K562 (cell line): ENCODE measurements around the gene E2F2. TPM values are rescaled to one million over a fixed set of nuclear protein-coding genes. Genes with fewer than 3 reads are reported as not detected.

Experiments
- BRCA1 ChIP-seq, 2 experiments: fragments of 450-650 bp in 1 of 2; sonication (generic) in 1 of 2; formaldehyde crosslinking in 1 of 2; IDR thresholded peaks; 2 replicates each; pipeline versions ENCODE4 v1.5.0 to v1.6.1; 2017 to 2020; ENCODE audit warnings: mild to moderate bottlenecking in 1 of 2, missing genetic modification reagents in 1 of 2
- GATAD2A ChIP-seq: fragments of 450-650 bp; IDR thresholded peaks from 2 replicates; pipeline ENCODE4 v1.6.1; 2017
- HLTF ChIP-seq: fragments of 450-650 bp; IDR thresholded peaks from 2 replicates; pipeline ENCODE4 v1.6.1; 2016
- KDM1A ChIP-seq, 2 experiments: fragments of 450-650 bp; IDR thresholded peaks; 2 replicates each; pipeline ENCODE4 v1.6.1; 2016; ENCODE audit warnings: mild to moderate bottlenecking in 2 of 2
- NRF1 ChIP-seq, 2 experiments: fragments of 450-650 bp; IDR thresholded peaks in 1 of 2; conservative IDR thresholded peaks in 1 of 2; 2 replicates each; pipeline ENCODE4 v1.6.1; 2014; ENCODE audit warnings: mild to moderate bottlenecking in 2 of 2
- PRDM10 ChIP-seq: fragments of 450-650 bp; IDR thresholded peaks from 2 replicates; pipeline ENCODE4 v1.6.1; 2018; ENCODE audit not compliant: partially characterized antibody
- RB1 ChIP-seq: fragments of 450-650 bp; IDR thresholded peaks from 2 replicates; pipeline ENCODE4 v1.6.1; 2017; ENCODE audit warnings: low read depth, mild to moderate bottlenecking
- RBM14 ChIP-seq: fragments of 200-400 bp; formaldehyde crosslinking; IDR thresholded peaks from 2 replicates; pipeline ENCODE4 v1.6.1; 2018; ENCODE audit warnings: low read depth, mild to moderate bottlenecking, low read length, moderate library complexity, borderline replicate concordance; ENCODE audit not compliant: insufficient read depth
- SP1 ChIP-seq: sonication (generic); formaldehyde crosslinking; IDR thresholded peaks from 2 replicates; pipeline ENCODE4 v1.8.1; 2022; ENCODE audit warnings: mild to moderate bottlenecking, missing genetic modification reagents
- THRB ChIP-seq: fragments of 450-650 bp; formaldehyde crosslinking; conservative IDR thresholded peaks from 2 replicates; pipeline ENCODE4 v1.4.0; 2022; ENCODE audit warnings: mild to moderate bottlenecking, missing genetic modification characterization
- polyA plus RNA-seq, 8 experiments: library from polyadenylated mRNA; depleted of rRNA in 4 of 8; stranded (reverse) in 5 of 8; unstranded in 3 of 8; fragments of >200 nt; fragmentation: Nextera tagmentation in 2 of 8; fragmentation: Illumina TruSeq in 1 of 8; extraction: Ambion mirVana in 2 of 8; extraction: Trizol in 1 of 8; gene quantifications; 2 replicates each; pipeline versions ENCODE4 v1.2.1 to v1.2.3, GENCODE V29; 2011 to 2014; ENCODE audit warnings: inconsistent platforms in 1 of 8, missing spikeins in 1 of 8
- total RNA-seq, 7 experiments: library from RNA; depleted of rRNA in 6 of 7; stranded (reverse); fragments of >200 nt in 6 of 7; fragmentation: Illumina TruSeq in 2 of 7; extraction: Trizol in 2 of 7; gene quantifications; 2 replicates each; pipeline versions ENCODE4 v1.2.1 to v1.2.3, GENCODE V29; 2011 to 2021; ENCODE audit warnings: low replicate concordance in 1 of 7

Gene E2F2
- total and polyA plus RNA-seq, 9 of the 15 experiments (the other 6 are each of a cell fraction or from before 2014, with no cell fraction given), result 3.1 to 25.3 (median 11.4) TPM

- TF ChIP-seq PRDM10 (peak; percentile 82), RBM14 (no peak), GATAD2A (no peak), HLTF (peak; percentile 77; the same call in 1 of the 2 replicates), RB1 (0 out of 2 replicates have a peak, but pooled peaks have one; percentile 0), SP1 (CRISPR knock-in tag) (peak; percentile 52; the same call in 1 of the 2 replicates), KDM1A (IDR thresholded peaks at IDR 0.05) (peak; percentile 93 to 97), NRF1 (conservative IDR thresholded peaks at IDR 0.05 in 1 of 2, IDR thresholded peaks at IDR 0.05 in 1 of 2) (peak; percentile 68 to 72), BRCA1 (IDR thresholded peaks at IDR 0.05) (no peak), BRCA1 (CRISPR knock-in tag; IDR thresholded peaks at IDR 0.05) (no peak), THRB (CRISPR knock-in tag) (0 out of 2 replicates have a peak, but pooled peaks have one; percentile 21)
Measured at GRCh38 chr1:23484253-23485001, 46.6 kb downstream of the E2F2 start (continued).
